ENCODE data around the gene GALNT3.

DNA sequence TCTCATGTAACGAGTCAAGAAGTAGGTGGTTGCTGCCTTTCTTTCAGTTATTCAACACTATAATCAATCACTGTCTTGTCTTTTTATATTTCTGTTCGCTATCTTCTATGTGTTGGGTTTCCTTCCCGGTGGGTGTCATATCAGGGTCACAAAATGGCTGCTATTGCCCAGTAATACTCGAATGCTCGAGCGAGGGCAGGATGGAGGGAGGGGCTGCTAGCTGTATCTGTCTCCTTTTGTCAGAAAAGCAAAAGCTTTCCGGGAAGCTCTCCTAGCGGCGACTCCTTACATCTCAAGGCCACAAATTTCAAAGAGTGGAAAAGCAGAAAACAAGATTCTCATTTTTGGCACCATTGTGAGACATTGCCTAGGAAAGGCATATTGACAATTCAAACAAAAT is 16.4 kb upstream of the GALNT3 start:
- TF ChIP-seq, protein P1, sequence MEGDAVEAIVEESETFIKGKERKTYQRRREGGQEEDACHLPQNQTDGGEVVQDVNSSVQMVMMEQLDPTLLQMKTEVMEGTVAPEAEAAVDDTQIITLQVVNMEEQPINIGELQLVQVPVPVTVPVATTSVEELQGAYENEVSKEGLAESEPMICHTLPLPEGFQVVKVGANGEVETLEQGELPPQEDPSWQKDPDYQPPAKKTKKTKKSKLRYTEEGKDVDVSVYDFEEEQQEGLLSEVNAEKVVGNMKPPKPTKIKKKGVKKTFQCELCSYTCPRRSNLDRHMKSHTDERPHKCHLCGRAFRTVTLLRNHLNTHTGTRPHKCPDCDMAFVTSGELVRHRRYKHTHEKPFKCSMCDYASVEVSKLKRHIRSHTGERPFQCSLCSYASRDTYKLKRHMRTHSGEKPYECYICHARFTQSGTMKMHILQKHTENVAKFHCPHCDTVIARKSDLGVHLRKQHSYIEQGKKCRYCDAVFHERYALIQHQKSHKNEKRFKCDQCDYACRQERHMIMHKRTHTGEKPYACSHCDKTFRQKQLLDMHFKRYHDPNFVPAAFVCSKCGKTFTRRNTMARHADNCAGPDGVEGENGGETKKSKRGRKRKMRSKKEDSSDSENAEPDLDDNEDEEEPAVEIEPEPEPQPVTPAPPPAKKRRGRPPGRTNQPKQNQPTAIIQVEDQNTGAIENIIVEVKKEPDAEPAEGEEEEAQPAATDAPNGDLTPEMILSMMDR (IDR thresholded peaks at IDR 0.05), result no peak
- TF ChIP-seq EP300 (IDR thresholded peaks at IDR 0.05; ENCODE audit: borderline replicate concordance in 1 of 2, low read depth in 1 of 2, low read length in 1 of 2) (no peak), POLR2AphosphoS5 (IDR thresholded peaks at IDR 0.05; ENCODE audit: low read depth, low read length) (no peak), RFX5 (IDR thresholded peaks at IDR 0.05; ENCODE audit: low read length) (no peak), NRF1 (IDR thresholded peaks at IDR 0.05; ENCODE audit: low read depth, low read length) (no peak)
